GM18870 (cell line): ENCODE measurements around the gene B3GALT6.

ENCODE experiments used
- ATAC-seq: cut with Tn5 transposase; IDR thresholded peaks from one replicate; pipeline ENCODE4 v1.9.1; 2021; ENCODE audit warnings: moderate library complexity; ENCODE audit not compliant: unreplicated experiment

B3GALT6 gene

DNA sequence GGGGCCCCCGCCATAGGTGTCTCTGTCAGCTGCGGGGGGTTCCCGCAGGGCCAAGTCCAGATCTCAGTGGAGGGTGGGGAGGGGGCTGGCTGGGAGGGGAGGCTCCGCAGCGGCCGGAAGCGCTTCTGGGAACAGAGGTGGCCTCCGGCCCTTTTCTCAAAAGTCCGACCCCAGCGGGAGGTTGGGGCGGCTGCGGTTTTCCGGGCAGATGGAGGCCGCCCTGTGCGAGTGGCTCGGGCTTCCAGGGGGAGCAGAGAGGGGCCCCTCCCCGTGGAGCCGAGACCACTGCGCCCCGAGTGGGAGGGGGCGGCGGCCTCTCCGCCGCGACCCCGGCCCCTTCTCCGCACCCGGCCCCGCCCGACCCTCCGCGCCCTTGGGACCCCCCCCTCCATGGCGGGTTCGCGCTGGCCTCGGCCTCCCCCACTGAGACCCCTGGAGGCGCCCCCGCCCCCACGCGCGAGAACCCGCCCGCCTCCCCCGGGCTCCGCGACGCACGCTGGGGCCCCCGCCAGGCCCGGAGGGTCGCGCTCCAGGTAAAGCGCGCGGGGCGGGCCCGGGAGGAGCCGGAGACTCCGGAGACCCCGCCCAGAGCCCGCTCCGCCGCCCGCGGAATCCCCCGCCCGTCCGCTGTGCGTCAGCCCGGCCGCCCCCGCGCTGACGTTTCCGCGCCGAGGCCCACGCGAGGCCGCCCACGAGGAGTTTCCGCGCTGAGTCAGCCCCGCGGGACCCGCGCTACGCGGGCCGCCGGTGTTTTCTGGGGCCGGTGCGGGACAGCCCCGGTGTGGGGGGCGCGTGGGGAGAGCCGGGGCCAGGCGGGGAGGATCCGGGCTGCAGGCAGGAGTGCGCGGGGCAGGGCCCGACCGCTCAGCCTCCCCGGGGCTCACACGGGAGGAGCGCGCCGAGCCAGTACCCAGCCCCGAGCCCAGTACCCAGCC, 30.9 kb upstream of the B3GALT6 start:
- ATAC-seq: no peak

DNA sequence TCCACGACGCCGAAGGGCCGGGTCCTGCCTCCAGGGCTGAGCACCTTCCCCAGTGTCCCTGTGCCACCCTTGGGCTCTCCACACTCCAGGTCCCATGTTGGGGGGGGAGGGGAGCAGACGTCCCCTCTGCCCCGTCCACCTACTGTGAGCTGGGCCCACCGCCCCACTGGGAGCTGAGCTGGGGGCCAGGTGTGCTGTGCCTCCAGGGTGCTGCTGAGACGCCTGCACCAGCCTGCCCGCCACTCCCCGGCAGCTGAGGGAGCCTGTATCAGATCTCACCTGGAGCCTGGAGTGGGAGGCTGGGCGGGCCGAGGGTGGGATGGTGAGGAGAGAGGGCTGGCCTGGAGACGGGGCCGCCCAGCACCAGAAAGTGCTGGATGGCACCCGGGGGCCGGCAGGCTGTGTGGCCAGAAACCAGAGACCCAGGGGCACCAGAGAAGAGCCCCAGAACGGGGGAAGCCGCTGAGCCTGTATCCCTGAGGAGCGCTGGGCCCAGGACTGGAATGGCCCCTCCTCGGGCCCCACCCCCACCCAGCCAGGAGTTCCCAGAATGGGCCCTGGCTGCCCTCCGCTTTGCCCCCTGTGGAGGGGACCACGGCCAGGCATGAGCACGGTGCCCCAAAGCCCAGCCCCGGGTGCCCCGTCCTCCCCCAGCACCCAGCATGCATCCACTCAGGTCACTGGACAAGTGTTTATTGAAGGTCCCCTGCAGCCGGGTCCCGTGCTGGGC, 29.0 kb upstream of the B3GALT6 start:
- no peak for ATAC-seq

DNA sequence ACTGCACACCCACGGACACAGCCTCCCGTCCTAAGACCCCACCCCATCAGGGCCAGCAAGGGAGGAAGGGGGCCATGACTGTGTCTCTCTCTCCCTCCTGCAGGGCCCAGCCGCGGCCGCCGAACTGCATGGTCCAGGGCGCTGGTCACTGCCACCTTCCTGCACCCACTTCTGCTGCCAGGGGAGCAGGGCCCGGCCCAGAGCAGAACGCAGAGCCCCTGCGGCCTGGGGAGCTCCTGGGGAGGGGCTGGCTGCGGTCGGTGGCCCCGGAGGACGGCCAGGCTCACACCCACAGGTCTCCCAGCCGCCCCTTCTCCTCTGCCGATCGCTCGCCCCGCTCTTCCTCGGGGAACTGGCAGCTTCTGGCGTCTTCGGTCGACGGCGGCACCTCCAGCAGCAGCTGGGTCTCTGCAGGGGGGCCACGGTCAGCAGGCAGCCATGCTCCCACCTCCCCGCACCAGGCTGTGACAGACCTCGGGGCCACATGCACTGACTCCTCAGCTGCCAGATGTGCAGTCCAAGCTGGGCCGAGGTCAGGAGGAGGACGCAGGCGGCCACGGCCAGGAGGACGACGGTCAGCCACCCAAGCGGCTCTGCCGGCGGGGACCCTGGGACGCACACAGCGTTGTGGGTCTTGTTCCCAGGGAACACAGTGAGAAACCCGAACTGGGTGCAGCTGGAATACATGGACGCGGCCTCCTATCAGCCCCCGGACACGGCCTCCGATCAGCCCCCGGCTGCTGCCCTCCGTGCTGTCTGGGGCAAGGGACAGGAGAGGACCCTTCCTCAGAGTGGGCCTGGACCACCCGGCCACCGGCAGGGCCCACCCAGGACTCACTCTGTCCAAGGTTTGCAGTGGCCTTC, 28.2 kb upstream of the B3GALT6 start:
- no peak for ATAC-seq

DNA sequence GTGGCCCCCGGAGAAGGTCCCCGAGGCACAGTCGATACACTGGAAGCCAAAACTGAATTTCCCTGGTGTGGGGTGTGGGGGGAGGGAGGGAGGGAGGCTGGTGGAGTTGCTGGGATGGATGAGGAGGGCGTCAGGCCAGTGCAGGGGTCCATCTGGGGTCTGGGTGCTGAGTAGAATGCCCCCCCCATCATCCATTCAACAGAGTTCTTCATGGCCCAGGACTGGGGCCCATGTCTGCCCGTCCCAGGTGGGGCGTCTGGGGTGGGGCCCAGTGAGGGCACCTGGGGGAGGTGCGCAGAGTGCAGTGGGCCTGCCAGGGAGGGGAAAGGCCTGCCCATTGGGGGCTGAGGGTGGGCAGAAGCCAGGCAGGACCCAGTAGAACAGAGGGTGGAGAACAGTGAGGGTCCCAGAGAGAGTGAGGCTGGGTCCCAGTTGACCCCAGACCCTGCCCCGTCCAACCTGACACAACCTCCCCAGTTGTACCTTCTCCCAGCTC, 27.6 kb upstream of the B3GALT6 start:
- ATAC-seq: no peak

DNA sequence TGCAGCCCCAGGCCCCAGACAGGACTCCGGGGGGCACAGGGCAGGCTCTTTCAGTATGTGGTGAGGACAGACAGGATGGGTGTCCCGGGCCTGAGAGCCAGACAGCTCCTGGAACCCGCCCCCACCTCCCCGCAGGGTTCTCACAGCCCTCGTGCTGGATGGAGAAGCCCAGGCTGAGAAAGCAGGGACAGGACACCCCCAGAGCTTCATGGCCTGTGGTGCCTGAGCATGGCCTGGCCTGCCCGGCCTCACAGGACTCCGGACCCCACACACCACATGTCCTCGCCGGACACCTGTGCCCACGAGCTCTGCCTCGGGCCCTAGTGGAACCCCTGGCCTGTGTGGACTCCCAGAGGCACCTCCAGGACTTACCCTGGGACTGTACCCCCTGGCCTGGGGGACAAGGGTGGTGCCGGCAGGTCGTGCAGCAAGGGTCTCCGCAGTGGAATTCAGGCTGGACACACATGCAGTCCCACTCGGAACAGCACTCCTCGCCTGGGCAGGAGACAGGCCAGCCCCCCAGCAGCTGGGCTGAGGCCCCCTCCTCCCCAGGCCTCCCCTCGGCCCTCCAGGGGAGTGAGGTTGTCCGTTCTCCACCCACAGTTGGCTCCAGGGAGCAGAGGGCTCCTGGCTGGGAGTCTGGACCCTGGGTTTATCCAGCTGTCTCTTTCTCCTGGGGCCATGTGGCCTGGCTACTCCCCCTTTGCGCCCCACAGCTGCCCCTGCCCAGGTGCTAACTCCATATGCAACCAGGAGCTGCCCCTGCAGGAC, 26.9 kb upstream of the B3GALT6 start:
- ATAC-seq: no peak

DNA sequence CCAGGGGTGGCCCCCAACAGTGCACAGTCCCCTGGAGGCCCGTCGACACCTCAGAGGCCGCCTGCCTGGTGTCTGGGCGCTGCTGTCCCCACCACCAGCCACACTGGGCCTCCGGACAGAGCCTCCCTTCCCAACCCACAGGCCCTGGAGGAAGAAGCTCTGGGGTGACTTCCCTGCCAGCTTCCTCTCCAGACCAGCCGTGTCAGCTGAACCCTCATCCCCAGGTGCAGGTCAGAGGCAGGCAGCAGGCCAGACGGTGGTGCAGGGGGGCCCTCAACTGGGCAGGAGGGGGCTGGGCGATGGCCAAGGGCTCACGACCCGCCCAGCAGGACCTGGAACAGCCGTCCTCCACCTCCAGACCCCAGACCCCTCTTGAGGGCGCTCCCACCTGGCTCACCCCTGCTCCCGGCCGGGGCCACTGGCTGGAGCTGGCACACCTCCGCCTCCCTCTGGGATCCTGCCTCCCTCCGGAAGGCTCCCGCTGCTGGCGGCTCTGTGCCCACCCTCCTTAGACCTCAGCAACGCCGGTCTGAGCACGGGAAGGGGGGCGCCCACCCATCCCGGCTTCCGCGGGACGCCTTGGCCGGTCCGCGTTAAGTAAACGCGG, 26.2 kb upstream of the B3GALT6 start:
- no peak for ATAC-seq

DNA sequence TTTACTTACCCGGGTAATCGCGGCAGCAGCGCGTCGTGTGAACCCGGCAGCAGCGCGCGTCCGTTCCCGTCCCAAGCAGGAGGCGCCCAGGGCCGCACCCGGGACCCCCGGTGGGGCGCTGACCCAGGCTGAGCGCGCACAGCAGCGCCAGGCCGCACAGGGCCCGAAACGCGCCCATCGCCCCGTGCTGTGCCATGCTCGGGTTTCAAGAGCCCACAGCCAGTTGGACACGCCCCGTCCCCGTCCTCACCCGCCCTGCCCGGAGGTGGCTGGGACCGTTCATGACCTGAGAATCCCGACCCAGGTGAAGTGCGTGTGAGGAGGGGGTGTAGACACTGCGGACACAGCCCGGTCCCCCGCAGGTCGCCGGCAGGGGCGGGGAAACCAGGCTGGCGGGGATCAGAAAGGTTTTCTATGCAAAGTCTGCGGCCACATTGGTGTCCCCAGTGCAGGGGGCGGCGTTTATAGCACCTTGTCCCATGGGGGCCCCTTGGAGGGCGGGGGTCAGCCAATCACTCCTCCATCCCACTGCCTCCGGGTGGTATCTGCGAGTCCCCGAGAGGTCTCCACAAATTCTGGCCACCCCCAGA, 25.6 kb upstream of the B3GALT6 start, which contains the start of gene TNFRSF18:
TNFRSF18 (minus strand) TSS at position 217 of the 590 bp plus-strand sequence; CDS start at position 196, 21 bp downstream.
- no peak for ATAC-seq

DNA sequence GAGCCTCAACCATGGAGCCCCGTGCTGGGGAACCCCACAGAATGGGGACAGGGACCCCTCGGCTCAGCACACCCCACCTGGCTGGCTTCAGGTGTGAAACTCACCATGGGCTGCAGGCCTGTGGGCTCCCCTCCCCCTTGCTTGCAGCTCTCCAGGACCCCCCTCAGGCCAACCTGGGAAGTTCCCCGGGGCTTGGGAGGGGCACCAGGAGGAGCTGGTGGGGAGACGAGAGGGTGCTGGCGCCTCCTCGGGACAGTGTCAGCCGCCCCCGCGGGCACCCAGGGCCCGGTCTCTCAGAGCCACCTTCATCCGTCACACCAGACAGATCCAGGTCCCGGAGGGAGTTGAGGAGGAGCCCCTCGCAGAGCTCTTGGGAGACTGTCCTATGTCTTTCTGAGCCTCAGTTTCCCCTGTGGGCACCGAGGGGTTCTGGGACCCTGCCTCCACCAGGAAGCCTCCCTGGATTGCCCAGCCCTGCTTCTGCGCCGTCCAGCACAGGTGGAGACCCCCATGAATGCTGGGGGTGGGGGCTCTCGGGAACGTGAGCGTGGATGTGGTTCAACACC, 25.0 kb upstream of the B3GALT6 start:
- ATAC-seq: no peak

DNA sequence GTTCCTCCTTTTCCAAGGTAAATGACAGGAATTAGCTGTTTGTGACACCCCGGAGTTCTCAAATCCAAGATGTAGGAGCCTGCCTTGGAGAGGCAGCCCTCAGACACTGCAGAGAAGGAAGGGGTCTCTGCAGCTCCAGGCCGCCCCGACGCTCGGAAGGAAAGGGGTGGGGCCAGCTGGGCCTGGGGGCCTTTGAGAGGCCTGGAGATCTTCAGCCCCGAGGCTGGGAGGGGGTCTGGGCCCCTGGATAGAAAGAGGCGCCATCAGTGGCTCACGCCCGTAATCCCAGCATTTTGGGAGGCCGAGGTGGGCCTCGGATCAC, 24.5 kb upstream of the B3GALT6 start:
- no peak for ATAC-seq

DNA sequence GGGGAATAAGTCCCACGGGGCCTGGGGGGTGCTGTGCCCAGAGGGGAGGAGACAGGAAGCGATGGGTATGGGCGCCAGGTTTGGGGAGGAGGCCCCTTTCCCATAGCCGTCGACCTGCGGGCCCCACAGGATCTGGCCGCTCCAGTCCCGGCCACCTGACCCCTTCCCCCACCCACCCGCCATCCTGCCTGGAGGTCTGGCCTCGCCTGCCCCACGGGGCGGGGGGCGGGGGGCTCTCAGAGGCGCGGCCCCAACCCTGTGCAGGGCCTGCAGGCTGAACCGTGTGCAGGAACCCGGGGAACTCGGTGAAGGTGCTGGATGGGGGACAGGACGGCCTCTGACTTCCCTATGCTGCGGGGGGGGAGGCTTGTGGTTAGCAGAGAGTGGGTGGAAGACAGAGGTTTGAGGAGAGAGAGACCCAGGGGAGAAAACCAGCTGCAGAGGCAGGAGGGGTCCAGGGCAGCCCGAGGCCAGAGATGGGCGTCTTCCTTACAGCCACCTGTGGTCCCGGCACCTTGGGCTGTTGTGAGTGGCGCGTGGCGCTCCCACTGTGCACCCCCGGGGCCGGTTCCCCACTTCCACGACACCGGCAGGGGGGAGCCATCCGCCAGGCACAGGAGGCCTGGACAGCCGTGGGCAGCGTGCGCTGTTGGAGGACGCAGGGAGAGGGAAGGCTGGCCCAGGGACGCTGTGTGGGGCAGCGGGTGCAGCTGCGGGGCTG, 23.2 kb upstream of the B3GALT6 start:
- no peak for ATAC-seq

DNA sequence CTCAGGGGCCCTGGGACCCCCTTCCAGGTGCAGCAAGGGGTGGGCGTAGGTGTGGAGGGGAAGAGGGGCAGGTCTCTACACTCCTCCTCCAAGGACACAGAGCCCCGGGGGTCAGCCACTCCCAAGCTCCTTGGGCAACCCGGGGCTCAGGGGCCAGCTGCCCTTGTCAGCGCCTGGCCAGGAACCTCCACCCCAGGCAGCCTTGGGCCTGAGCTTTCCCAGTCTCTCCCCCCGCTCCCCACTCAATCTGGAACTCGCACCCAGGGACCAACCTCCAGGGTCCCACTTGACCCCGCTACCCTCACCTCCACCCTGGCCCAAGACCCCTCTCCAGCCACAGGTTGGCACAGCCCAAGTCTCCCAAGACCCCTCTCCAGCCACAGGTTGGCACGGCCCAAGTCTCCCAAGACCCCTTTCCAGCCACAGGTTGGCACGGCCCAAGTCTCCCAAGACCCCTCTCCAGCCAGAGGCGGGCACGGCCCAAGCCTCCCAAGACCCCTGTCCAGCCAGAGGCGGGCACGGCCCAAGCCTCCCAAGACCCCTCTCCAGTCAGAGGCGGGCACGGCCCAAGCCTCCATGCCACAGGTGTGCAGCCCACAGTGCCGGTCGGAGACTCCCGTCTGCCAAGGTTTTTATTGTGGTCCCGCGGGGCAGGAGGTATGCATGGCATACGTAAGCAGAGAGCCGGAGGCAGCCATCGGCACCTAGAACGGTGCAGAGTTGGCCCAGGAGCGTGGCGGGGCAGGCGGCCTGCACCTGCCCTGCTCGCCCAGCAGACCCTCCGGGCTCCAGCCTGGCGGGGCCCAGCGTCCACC, 21.1 kb upstream of the B3GALT6 start:
- ATAC-seq: no peak

DNA sequence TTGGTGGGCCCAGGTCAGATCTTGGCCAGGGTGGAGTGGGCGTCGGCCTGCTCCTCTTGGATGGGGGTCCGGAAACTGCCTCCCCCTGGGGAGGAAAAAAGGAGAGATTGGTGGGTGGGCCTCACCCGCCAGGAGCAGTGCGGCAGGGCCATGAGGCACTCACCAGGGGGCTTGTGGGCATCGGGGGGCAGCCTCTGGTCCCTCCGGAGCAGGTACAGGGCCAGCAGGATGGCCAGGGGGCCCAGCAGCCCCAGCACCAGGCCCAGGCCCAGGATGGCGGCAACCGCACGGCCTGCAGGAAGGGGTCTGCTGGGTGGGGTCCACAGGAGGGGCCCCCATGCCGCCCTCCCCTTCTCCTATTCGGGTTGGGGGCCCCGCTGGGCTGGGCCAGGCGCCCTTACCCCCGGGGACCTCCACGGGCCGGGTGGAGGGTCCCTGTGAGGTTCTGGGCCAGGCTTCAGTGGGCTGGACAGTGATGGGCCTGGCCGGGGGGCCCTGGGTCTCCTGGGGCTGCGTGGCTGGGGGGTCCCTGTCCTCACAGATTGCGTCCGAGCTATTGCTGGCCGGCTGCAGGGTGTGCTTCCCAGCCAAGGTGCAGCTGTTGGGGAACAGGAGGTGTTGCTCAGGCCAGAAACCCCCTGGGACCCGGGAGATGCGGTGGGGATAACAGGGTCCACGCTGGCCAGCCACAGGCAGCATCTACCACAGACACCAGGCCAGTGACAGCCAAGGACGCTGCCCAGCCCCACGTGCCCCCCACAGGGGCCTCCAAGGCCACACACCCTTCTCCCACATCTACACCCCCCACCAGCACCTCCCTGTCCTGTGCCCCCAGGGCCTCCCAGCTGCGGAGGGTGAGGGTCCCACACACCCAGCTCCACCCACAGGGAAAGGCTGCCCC, 20.2 kb upstream of the B3GALT6 start:
- ATAC-seq: no peak

DNA sequence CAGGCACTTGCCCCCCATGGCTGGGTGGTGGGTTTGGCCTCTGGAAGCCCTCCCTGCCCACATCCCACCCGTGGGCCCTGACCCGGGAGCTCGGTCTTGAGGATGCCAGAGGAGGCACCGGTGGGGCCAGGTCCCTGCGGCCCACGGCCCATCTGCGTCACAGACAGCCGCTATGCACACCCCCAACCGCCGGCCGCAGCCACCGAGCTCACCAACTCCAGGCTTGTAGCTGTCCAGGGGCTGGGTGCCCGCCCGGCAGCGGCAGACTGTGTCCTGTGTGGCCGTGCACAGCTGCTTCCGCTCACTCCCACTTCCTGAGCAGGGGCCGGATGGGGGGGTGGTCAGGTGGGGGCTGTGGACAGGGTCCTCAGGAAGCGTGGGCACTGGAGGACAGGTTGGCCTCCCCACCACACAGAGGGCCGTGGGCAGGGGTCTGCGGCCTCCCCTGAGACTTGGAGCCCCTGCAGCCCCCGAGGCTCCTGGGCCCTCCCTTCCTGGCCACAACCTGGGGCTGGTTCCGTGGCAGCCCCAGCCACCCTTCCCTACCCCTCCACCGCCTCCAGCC, 19.2 kb upstream of the B3GALT6 start:
- no peak for ATAC-seq

DNA sequence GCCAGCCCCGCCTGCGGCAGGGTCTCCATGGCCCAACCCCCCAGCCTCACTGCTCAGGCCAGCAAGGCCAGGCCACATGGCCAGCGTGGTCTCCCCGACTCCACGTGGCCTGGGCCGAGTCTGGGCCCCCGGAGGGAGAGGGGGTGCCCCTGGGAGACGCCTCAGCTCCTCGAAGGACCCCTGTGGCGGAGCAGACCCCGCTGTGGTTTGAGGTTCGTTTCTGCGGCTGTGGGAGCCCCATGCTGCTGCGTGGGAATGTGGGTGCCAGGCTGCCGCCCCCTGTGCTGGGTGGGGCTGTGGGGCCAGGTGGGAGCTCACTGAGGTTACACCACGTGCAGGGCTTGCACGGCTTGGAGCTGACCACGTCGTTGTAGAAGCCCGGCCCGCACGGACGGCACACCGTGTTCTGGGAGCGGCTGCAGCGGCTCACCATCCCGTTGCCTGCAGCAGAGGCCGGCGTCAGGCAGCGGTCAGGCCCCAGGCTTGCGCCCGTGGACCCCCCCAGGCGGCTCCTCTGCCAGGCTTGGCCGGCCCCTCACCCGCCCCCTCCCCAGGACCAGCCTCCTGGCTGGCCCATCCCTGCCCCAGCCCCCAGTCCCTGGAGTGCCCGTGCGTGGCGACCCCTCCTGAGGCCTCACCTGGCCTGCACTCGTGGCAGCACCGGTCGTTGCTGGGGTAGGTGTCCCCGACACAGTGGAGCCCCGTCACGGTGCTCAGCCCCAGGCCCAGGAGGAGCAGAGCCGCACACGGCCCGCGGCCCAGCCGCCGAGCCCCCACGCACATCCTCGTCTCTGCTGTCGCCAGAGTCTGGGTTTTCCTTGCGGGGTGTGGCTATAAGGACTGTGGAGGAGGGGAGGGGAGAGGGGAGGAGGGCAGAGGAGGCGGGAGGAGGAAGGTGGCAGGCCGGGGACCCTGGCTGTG, 18.4 kb upstream of the B3GALT6 start, which contains the start of gene TNFRSF4:
TNFRSF4 (minus strand) TSS at position 809 of the 921 bp plus-strand sequence; CDS start at position 783, 26 bp downstream.
- no peak for ATAC-seq

DNA sequence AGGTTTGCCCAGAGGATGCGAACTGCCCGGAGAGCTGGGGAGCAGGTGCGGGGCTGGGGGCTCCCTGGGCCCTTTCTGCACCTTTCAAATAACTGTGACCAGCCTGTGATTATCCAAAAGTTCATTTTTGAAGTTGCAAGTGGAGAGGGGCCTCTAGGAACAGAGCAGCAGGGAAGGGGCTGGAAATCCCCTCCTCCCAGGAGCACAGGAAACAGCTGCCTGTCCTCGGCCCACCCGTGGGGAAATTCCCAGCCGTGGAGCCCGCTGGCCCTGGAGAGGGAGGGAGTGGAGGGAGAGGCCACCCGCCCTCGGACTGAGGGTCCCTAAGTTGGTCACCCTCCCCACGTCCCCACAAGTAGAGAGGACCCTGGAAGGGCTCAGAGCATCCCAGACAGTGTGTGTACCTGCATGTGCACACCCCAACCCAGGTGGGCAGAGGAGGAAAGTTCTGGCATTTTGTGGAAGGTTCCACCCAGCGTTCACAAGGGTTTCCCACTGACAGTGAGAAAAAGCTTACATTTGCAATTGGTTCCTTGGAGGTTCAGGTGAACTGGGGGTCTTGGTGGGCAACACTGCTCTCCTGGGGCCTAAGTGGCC, 16.9 kb upstream of the B3GALT6 start:
- ATAC-seq: no peak
